Measurements from ENCODE around the gene PEX14.

The PEX14 gene

GRCh38 chr1:10658396-10659066 is 183.8 kb downstream of the PEX14 start:
- Histone ChIP-seq H3F3A (ENCODE audit: insufficient read depth, low read length) (no peaks in the 10 kb centered on the region), H2AFZ (ENCODE audit: low read length) (no peak overlapping the region), H3K4me2 (ENCODE audit: low read length) (no peak overlapping the region), H3K9me3 (ENCODE audit: low read length) (no peaks in the 10 kb centered on the region), H3K9me2 (ENCODE audit: low read depth, low read length) (no peaks in the 10 kb centered on the region), H3K27me3 (ENCODE audit: insufficient read depth, low read length) (no peaks in the 10 kb centered on the region), H3K4me3 (ENCODE audit: low read depth, low read length, poor library complexity, severe bottlenecking) (no peak overlapping the region), H3K36me3 (ENCODE audit: insufficient read depth, low read length) (no peaks in the 10 kb centered on the region), H3K9ac (ENCODE audit: low read length) (no peak overlapping the region), H4K20me1 (ENCODE audit: insufficient read depth, low read length) (no peaks in the 10 kb centered on the region), H3K79me2 (ENCODE audit: insufficient read depth, low read length) (no peaks in the 10 kb centered on the region), H3K4me1 (ENCODE audit: insufficient read depth, low read length, severe bottlenecking) (no peaks in the 10 kb centered on the region), H3K27ac (ENCODE audit: low read depth, low read length, poor library complexity, severe bottlenecking) (no peak overlapping the region)
- TF ChIP-seq EZH2 (IDR thresholded peaks at IDR 0.05; ENCODE audit: borderline replicate concordance, low read length), result no peak
- TF ChIP-seq, protein P1, sequence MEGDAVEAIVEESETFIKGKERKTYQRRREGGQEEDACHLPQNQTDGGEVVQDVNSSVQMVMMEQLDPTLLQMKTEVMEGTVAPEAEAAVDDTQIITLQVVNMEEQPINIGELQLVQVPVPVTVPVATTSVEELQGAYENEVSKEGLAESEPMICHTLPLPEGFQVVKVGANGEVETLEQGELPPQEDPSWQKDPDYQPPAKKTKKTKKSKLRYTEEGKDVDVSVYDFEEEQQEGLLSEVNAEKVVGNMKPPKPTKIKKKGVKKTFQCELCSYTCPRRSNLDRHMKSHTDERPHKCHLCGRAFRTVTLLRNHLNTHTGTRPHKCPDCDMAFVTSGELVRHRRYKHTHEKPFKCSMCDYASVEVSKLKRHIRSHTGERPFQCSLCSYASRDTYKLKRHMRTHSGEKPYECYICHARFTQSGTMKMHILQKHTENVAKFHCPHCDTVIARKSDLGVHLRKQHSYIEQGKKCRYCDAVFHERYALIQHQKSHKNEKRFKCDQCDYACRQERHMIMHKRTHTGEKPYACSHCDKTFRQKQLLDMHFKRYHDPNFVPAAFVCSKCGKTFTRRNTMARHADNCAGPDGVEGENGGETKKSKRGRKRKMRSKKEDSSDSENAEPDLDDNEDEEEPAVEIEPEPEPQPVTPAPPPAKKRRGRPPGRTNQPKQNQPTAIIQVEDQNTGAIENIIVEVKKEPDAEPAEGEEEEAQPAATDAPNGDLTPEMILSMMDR (IDR thresholded peaks at IDR 0.05; ENCODE audit: low read length), result no peak

- Histone ChIP-seq H2AFZ (ENCODE audit: low read length) (no peak overlapping the region), H3K9ac (ENCODE audit: low read length) (no peak overlapping the region), H3K27ac (ENCODE audit: low read depth, low read length, poor library complexity, severe bottlenecking) (no peak overlapping the region), H3K9me3 (ENCODE audit: low read length) (no peaks in the 10 kb centered on the region), H3K4me2 (ENCODE audit: low read length) (no peak overlapping the region), H4K20me1 (ENCODE audit: insufficient read depth, low read length) (no peaks in the 10 kb centered on the region), H3K36me3 (ENCODE audit: insufficient read depth, low read length) (no peaks in the 10 kb centered on the region), H3K27me3 (ENCODE audit: insufficient read depth, low read length) (no peaks in the 10 kb centered on the region), H3K4me3 (ENCODE audit: low read depth, low read length, poor library complexity, severe bottlenecking) (no peak overlapping the region), H3K9me2 (ENCODE audit: low read depth, low read length) (no peaks in the 10 kb centered on the region), H3F3A (ENCODE audit: insufficient read depth, low read length) (no peaks in the 10 kb centered on the region), H3K4me1 (ENCODE audit: insufficient read depth, low read length, severe bottlenecking) (no peaks in the 10 kb centered on the region), H3K79me2 (ENCODE audit: insufficient read depth, low read length) (no peaks in the 10 kb centered on the region)
- TF ChIP-seq EZH2 (IDR thresholded peaks at IDR 0.05; ENCODE audit: borderline replicate concordance, low read length), result no peak
- TF ChIP-seq, protein P1 (IDR thresholded peaks at IDR 0.05; ENCODE audit: low read length), result no peak
Measured at GRCh38 chr1:10659218-10659617, 184.5 kb downstream of the PEX14 start.

DNA sequence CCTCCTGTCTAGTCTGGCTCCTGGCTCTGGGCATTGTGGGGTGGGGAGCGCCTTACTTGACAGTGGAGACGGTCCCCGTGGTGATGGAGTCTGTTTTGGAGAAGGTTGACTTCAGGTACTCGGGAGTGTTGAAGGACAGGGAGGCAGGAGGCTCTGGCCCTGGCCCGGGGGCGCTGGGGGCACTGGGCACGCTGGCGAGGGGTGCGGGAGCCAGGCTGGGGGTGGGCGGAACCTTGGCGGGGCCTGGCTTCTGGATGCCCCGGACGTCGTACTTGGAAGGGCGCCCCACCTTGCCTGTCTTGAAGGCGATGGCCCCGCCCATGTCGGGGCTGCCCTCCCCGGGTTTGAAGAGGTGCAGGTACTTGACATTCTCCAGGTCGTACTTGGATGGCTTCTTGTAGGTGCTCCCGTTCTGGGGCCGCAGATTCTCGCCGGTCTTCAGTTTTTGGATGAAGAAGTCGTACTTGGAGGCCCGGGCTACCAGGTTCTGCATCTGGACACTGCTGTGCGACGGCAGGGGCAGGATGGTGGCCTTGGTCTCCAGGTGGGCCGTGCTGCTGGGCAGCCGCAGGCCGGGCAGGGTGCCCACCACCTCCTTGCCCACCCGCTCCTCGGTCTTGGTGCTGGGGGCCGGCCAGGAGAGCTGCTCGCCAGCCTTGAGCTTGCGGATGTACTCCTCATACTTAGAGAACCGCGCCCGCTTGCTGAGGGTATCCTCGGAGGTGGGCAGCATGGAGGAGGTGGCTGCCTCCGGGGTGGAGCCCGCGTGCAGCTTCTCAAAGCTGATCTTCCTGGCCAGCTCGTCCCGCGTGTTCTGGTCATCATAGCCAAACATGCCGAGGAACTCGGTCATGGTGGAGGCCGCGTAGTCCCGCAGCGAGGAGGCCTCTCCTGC is 185.1 kb downstream of the PEX14 start:
- no peak for TF ChIP-seq EZH2 (IDR thresholded peaks at IDR 0.05; ENCODE audit: borderline replicate concordance, low read length)
- TF ChIP-seq, protein P1 (IDR thresholded peaks at IDR 0.05; ENCODE audit: low read length), result no peak
- Histone ChIP-seq H3K4me3 (ENCODE audit: low read depth, low read length, poor library complexity, severe bottlenecking) (no peak overlapping the region), H3K9ac (ENCODE audit: low read length) (no peak overlapping the region), H3K4me1 (ENCODE audit: insufficient read depth, low read length, severe bottlenecking) (no peaks in the 10 kb centered on the region), H3K4me2 (ENCODE audit: low read length) (no peak overlapping the region), H3K36me3 (ENCODE audit: insufficient read depth, low read length) (no peaks in the 10 kb centered on the region), H3K27me3 (ENCODE audit: insufficient read depth, low read length) (no peaks in the 10 kb centered on the region), H2AFZ (ENCODE audit: low read length) (no peak overlapping the region), H3F3A (ENCODE audit: insufficient read depth, low read length) (no peaks in the 10 kb centered on the region), H4K20me1 (ENCODE audit: insufficient read depth, low read length) (no peaks in the 10 kb centered on the region), H3K9me3 (ENCODE audit: low read length) (no peaks in the 10 kb centered on the region), H3K79me2 (ENCODE audit: insufficient read depth, low read length) (no peaks in the 10 kb centered on the region), H3K27ac (ENCODE audit: low read depth, low read length, poor library complexity, severe bottlenecking) (no peak overlapping the region), H3K9me2 (ENCODE audit: low read depth, low read length) (no peaks in the 10 kb centered on the region)
